Ovary (tissue), 9 donors: ENCODE data around the gene TREML4. TPM values are rescaled to one million over a fixed set of nuclear protein-coding genes. Genes with fewer than 3 reads are reported as not detected.

Experiments used
- DNase-seq, 5 donors: peaks; one replicate each; pipeline ENCODE4 v3.0.0-alpha.2; 2019 to 2020
- H3K27ac ChIP-seq, 2 donors: fragments of 200-600 bp; one replicate each; pipeline versions ENCODE4 v1.5.1 to v1.8.0; 2019 to 2022
- H3K27me3 ChIP-seq: fragments of 200-600 bp; one replicate; pipeline ENCODE4 v1.8.0; 2022
- H3K36me3 ChIP-seq: fragments of 200-600 bp; sonication (generic); one replicate; pipeline ENCODE4 v1.5.1; 2019
- H3K4me1 ChIP-seq: one replicate; pipeline ENCODE4 v1.8.1; 2013; ENCODE audit warnings: mild to moderate bottlenecking, moderate library complexity; ENCODE audit not compliant: insufficient read depth
- H3K4me3 ChIP-seq: fragments of 200-600 bp; sonication (generic); one replicate; pipeline ENCODE4 v1.5.1; 2017
- H3K9me3 ChIP-seq, 2 donors: fragments of 200-600 bp in 1 of 2; sonication (generic) in 1 of 2; one replicate each; pipeline versions ENCODE4 v1.5.1 to v1.8.1; 2013 to 2019; ENCODE audit warnings: mild to moderate bottlenecking in 1 of 2, moderate library complexity in 1 of 2
- CTCF ChIP-seq, 3 donors: fragments of 450-650 bp in 2 of 3; fragments of 200-600 bp in 1 of 3; IDR thresholded peaks; one replicate each; pipeline versions ENCODE4 v1.5.1 to v1.8.0; 2016 to 2022; ENCODE audit warnings: antibody characterized with exemption in 3 of 3, mild to moderate bottlenecking in 1 of 3
- EP300 ChIP-seq: sonication (generic); formaldehyde crosslinking; IDR thresholded peaks from one replicate; pipeline ENCODE4 v1.6.1; 2017; ENCODE audit warnings: antibody characterized with exemption
- POLR2A ChIP-seq: fragments of 450-650 bp; IDR thresholded peaks from one replicate; pipeline ENCODE4 v1.6.1; 2017; ENCODE audit warnings: antibody characterized with exemption, mild to moderate bottlenecking, moderate library complexity
- WGBS, 3 donors: extraction: QIAGEN DNeasy Blood & Tissue Kit in 1 of 3; methylation state at CpG; one replicate each; pipeline versions ENCODE4 v1.1.5 to v1.1.7; 2013 to 2017; 5-methylcytosine and 5-hydroxymethylcytosine counted together
- intact Hi-C, 4 donors: fragments of 100-400 bp; cut with DNase I; formaldehyde crosslinking; loops; one replicate each; pipeline versions ENCODE4 v1.11.0 to v1.15.1; 2022 to 2023
- polyA plus RNA-seq, 2 donors: library from polyadenylated mRNA; stranded (reverse); fragments of 200-250 nt in 1 of 2; fragments of 350-450 nt in 1 of 2; fragmentation: Illumina TruSeq in 1 of 2; extraction: RNeasy Lipid Tissue Mini Kit (QIAGEN cat#74804) in 1 of 2; gene quantifications; one replicate each; pipeline ENCODE4 v1.2.3, GENCODE V29; 2013 to 2014
- total RNA-seq, 7 donors: library from RNA; depleted of rRNA in 2 of 7; stranded (reverse); fragments of >200 nt in 2 of 7; fragmentation: NEBNext Ultra II Directional in 3 of 7; extraction: Animal tissue kit (Norgen Biotek cat#: 25700) in 3 of 7; gene quantifications; one replicate each; pipeline versions ENCODE4 v1.1.0 to v1.2.4, GENCODE V29; 2016 to 2023
- donor health status: DM: no; HTN: no; CAD: no; lungs with moderate emphysema.
- donor health status: DM: no; HTN: no; CAD: no.
- donor health status: Bipolar disorder and iron deficiency.
- donor health status: DM: yes; HTN: yes; CAD: no.
- donor health status: DM: no; HTN: no; CAD: no.
- donor health status: DM: yes; HTN: yes; CAD: no.

The TREML4 gene
- total and polyA plus RNA-seq, 9 donors: not detected

- TF ChIP-seq POLR2A (no peak), CTCF (IDR thresholded peaks at IDR 0.05) (no peak), EP300 (no peak)
- no peaks in the 10 kb centered on the region for H3K27me3 ChIP-seq
- no peaks in the 10 kb centered on the region for H3K9me3 ChIP-seq
- intact Hi-C loops: no loop called here
- no peak overlapping the region for H3K4me3 ChIP-seq
- no peak for DNase-seq
- no peak overlapping the region for H3K27ac ChIP-seq
- H3K36me3 ChIP-seq: no peaks in the 10 kb centered on the region
- H3K4me1 ChIP-seq: no peaks in the 10 kb centered on the region
- WGBS, 3 donors: 90 to 97% (median 95%) methylated on average over 3 of the region's 3 CpGs
Measured at GRCh38 chr6:41197234-41197633, 30.9 kb upstream of the TREML4 start.

GRCh38 chr6:41199552-41200246, 28.4 kb upstream of the TREML4 start:
- no peak for DNase-seq

GRCh38 chr6:41200296-41200900, 27.8 kb upstream of the TREML4 start:
- Histone ChIP-seq H3K4me1 (no peaks in the 10 kb centered on the region), H3K9me3 (no peaks in the 10 kb centered on the region), H3K27me3 (no peaks in the 10 kb centered on the region), H3K36me3 (no peaks in the 10 kb centered on the region), H3K27ac (no peak overlapping the region), H3K4me3 (no peak overlapping the region)
- WGBS, 3 donors: 80 to 81% (median 80%) methylated on average over 2 of the region's 2 CpGs
- DNase-seq: no peak
- no peak for TF ChIP-seq CTCF (IDR thresholded peaks at IDR 0.05)
- TF ChIP-seq EP300: no peak
- no peak for TF ChIP-seq POLR2A
- intact Hi-C loops: no loop called here

More at GRCh38 chr6:41199552-41200246, 28.4 kb upstream of the TREML4 start:
- H3K9me3 ChIP-seq: no peaks in the 10 kb centered on the region
- H3K4me3 ChIP-seq: no peak overlapping the region
- H3K27ac ChIP-seq: no peak overlapping the region
- TF ChIP-seq POLR2A (no peak), CTCF (IDR thresholded peaks at IDR 0.05) (no peak), EP300 (no peak)
- WGBS, 3 donors: 69 to 87% (median 78%) methylated on average over 1 of the region's 1 CpG
- no peaks in the 10 kb centered on the region for H3K4me1 ChIP-seq
- intact Hi-C loops: no loop called here
- no peaks in the 10 kb centered on the region for H3K27me3 ChIP-seq
- H3K36me3 ChIP-seq: no peaks in the 10 kb centered on the region

- WGBS, 3 donors: 79 to 83% (median 80%) methylated on average over 9 to 12 of the region's 12 CpGs
- intact Hi-C loops: no loop called here
- no peak for DNase-seq
- H3K27me3 ChIP-seq: no peaks in the 10 kb centered on the region
- no peak within 1 kb of the TSS for H3K27ac ChIP-seq
- TF ChIP-seq CTCF (IDR thresholded peaks at IDR 0.05): no peak
- no peak for TF ChIP-seq POLR2A
- TF ChIP-seq EP300: no peak
- no peak within 1 kb of the TSS for H3K4me3 ChIP-seq
- no peaks in the 10 kb centered on the region for H3K9me3 ChIP-seq
- H3K4me1 ChIP-seq: no peaks in the 10 kb centered on the region
- H3K36me3 ChIP-seq: no peaks in the 10 kb centered on the region
Measured at GRCh38 chr6:41200901-41201763, 27.0 kb upstream of the TREML4 start, which contains the start of gene TREML2. TSS of gene TREML2 (minus strand) at chr6:41201149. CDS start at chr6:41201008, 141 bp downstream.
